ENCODE measurements around the gene CPLX3.

DNA sequence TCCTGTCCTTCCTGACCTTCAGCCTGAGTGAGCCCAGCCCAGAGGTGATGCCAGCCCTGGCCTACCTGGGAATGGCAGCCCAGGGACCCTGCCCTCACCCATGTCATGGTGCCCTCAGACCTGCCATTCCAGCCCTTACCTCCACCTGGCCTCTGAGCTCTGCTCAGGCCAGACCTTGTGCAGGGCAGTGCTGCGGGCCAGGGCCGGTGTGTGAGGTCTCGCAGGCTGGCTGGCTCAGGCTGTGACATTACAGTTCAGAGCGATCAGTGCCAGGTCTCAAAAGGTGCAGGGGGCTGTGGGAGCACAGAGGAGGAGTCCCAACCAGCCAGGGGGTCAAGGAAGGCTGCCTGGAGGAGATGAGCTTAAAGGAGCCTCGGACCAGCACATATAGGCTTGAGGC, 6.4 kb upstream of the CPLX3 start:
- TF ChIP-seq, protein P1, sequence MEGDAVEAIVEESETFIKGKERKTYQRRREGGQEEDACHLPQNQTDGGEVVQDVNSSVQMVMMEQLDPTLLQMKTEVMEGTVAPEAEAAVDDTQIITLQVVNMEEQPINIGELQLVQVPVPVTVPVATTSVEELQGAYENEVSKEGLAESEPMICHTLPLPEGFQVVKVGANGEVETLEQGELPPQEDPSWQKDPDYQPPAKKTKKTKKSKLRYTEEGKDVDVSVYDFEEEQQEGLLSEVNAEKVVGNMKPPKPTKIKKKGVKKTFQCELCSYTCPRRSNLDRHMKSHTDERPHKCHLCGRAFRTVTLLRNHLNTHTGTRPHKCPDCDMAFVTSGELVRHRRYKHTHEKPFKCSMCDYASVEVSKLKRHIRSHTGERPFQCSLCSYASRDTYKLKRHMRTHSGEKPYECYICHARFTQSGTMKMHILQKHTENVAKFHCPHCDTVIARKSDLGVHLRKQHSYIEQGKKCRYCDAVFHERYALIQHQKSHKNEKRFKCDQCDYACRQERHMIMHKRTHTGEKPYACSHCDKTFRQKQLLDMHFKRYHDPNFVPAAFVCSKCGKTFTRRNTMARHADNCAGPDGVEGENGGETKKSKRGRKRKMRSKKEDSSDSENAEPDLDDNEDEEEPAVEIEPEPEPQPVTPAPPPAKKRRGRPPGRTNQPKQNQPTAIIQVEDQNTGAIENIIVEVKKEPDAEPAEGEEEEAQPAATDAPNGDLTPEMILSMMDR (IDR thresholded peaks at IDR 0.05) = no peak
- no peak for TF ChIP-seq POLR2AphosphoS5 (IDR thresholded peaks at IDR 0.05)
- TF ChIP-seq POLR2A (IDR thresholded peaks at IDR 0.05) = no peak
